GM23338 (cell line): ENCODE data around the gene NXPH4. TPM values are rescaled to one million over a fixed set of nuclear protein-coding genes. Genes with fewer than 3 reads are reported as not detected.

Experiments used
- ATAC-seq: fragments of 200-7000 bp; cut with Tn5 transposase; 3 replicates; pipeline ENCODE4 v1.9.1; 2020
- DNase-seq: peaks from one replicate; pipeline ENCODE4 v3.0.0-alpha.2; 2015; ENCODE audit warnings: low spot score
- H2AFZ ChIP-seq: fragments of 200-600 bp; sonication (generic); 2 replicates; pipeline ENCODE4 v1.8.0; 2016; ENCODE audit warnings: antibody characterized with exemption, mild to moderate bottlenecking, moderate library complexity
- H3F3A ChIP-seq: fragments of 200-600 bp; sonication (generic); replicated peaks from 2 replicates; pipeline ENCODE4 v1.8.0; 2017; ENCODE audit warnings: antibody characterized with exemption, mixed run types, low read depth
- H3K27ac ChIP-seq: fragments of 200-600 bp; sonication (generic); 2 replicates; pipeline ENCODE4 v1.6.1; 2016; ENCODE audit warnings: low read depth
- H3K27me3 ChIP-seq: fragments of 200-600 bp; sonication (generic); 2 replicates; pipeline ENCODE4 v1.8.0; 2016; ENCODE audit warnings: mild to moderate bottlenecking, mixed run types, moderate library complexity; ENCODE audit not compliant: insufficient read depth
- H3K36me3 ChIP-seq: fragments of 200-600 bp; sonication (generic); 2 replicates; pipeline ENCODE4 v1.8.0; 2016; ENCODE audit warnings: mild to moderate bottlenecking; ENCODE audit not compliant: insufficient read depth
- H3K4me1 ChIP-seq: fragments of 200-600 bp; sonication (generic); 2 replicates; pipeline ENCODE4 v1.8.0; 2016; ENCODE audit warnings: mild to moderate bottlenecking, moderate library complexity; ENCODE audit not compliant: insufficient read depth
- H3K4me2 ChIP-seq: fragments of 200-600 bp; sonication (generic); 2 replicates; pipeline ENCODE4 v1.7.1; 2017; ENCODE audit warnings: mixed run types
- H3K4me3 ChIP-seq: fragments of 200-600 bp; sonication (generic); 2 replicates; pipeline ENCODE4 v1.6.1; 2016; ENCODE audit warnings: mixed run types
- H3K79me2 ChIP-seq: fragments of 200-600 bp; sonication (generic); replicated peaks from 2 replicates; pipeline ENCODE4 v1.8.0; 2017; ENCODE audit warnings: mild to moderate bottlenecking; ENCODE audit not compliant: insufficient read depth
- H3K9me2 ChIP-seq: fragments of 200-600 bp; sonication (generic); 2 replicates; pipeline ENCODE4 v1.8.0; 2017; ENCODE audit not compliant: insufficient read depth
- H4K20me1 ChIP-seq: fragments of 200-600 bp; sonication (generic); replicated peaks from 2 replicates; pipeline ENCODE4 v1.8.0; 2017; ENCODE audit warnings: mild to moderate bottlenecking; ENCODE audit not compliant: insufficient read depth
- H3K27ac Mint-ChIP-seq: 2 replicates; pipeline ENCODE4 v1.8.0; 2020; ENCODE audit warnings: inconsistent platforms, mild to moderate bottlenecking, moderate library complexity, mixed read lengths
- H3K27me3 Mint-ChIP-seq: 3 replicates; pipeline ENCODE4 v1.8.0; 2022; ENCODE audit warnings: low read depth, mild to moderate bottlenecking, moderate library complexity, mixed read lengths, inconsistent platforms; ENCODE audit not compliant: insufficient read depth, poor library complexity
- H3K36me3 Mint-ChIP-seq: 3 replicates; pipeline ENCODE4 v1.8.0; 2021; ENCODE audit warnings: low read depth, mild to moderate bottlenecking, inconsistent platforms, moderate library complexity, mixed read lengths
- H3K4me1 Mint-ChIP-seq: 3 replicates; pipeline ENCODE4 v1.8.0; 2020; ENCODE audit warnings: mild to moderate bottlenecking, inconsistent platforms, mixed read lengths
- H3K4me3 Mint-ChIP-seq: 3 replicates; pipeline ENCODE4 v1.8.0; 2021; ENCODE audit warnings: moderate library complexity, mild to moderate bottlenecking, inconsistent platforms, mixed read lengths
- H3K9me3 Mint-ChIP-seq: 3 replicates; pipeline ENCODE4 v1.8.0; 2020; ENCODE audit warnings: moderate library complexity, mild to moderate bottlenecking, inconsistent platforms, mixed read lengths
- CREB1 ChIP-seq: fragments of 250-450 bp; sonication (Bioruptor Pico); IDR thresholded peaks from 2 replicates; pipeline ENCODE4 v1.5.0; 2020; ENCODE audit warnings: low read depth, mild to moderate bottlenecking, moderate library complexity
- CTCF ChIP-seq, 2 experiments: fragments of 200-600 bp in 1 of 2; sonication (generic) in 1 of 2; conservative IDR thresholded peaks; 2 replicates each; pipeline versions ENCODE4 v1.5.1 to v1.6.1; 2016 to 2017; ENCODE audit warnings: antibody characterized with exemption in 2 of 2, low read depth in 2 of 2, mild to moderate bottlenecking in 2 of 2, moderate library complexity in 1 of 2
- EZH2 ChIP-seq: fragments of 200-600 bp; sonication (generic); IDR thresholded peaks from one replicate; pipeline ENCODE4 v1.8.0; 2017; ENCODE audit warnings: antibody characterized with exemption, mild to moderate bottlenecking, low read depth; ENCODE audit not compliant: unreplicated experiment
- EZH2phosphoT487 ChIP-seq: fragments of 200-600 bp; sonication (generic); IDR thresholded peaks from one replicate; pipeline ENCODE4 v1.8.1; 2018; ENCODE audit warnings: antibody characterized with exemption; ENCODE audit not compliant: unreplicated experiment
- JUNB ChIP-seq: IDR thresholded peaks from one replicate; pipeline ENCODE4 v1.6.1; 2016; ENCODE audit warnings: antibody characterized with exemption; ENCODE audit not compliant: unreplicated experiment
- NANOG ChIP-seq: IDR thresholded peaks from 2 replicates; pipeline ENCODE4 v1.6.1; 2016; ENCODE audit warnings: antibody characterized with exemption, borderline replicate concordance
- STAT1 ChIP-seq: IDR thresholded peaks from one replicate; pipeline ENCODE4 v1.6.1; 2016; ENCODE audit warnings: antibody characterized with exemption; ENCODE audit not compliant: unreplicated experiment
- ZNF114 ChIP-seq: fragments of 250-450 bp; sonication (Bioruptor Pico); IDR thresholded peaks from 2 replicates; pipeline ENCODE4 v1.5.0; 2020; ENCODE audit warnings: mild to moderate bottlenecking, moderate library complexity
- ZNF331 ChIP-seq: fragments of 250-450 bp; sonication (Bioruptor Pico); IDR thresholded peaks from 2 replicates; pipeline ENCODE4 v1.5.0; 2020; ENCODE audit warnings: low read depth, mild to moderate bottlenecking, moderate library complexity
- ZNF462 ChIP-seq: fragments of 250-450 bp; sonication (Bioruptor Pico); IDR thresholded peaks from 2 replicates; pipeline ENCODE4 v1.5.0; 2020; ENCODE audit warnings: mild to moderate bottlenecking, moderate library complexity
- polyA plus RNA-seq: library from polyadenylated mRNA; unstranded; fragments of >200 nt; fragmentation: Nextera tagmentation; extraction: Ambion mirVana; gene quantifications from 2 replicates; pipeline ENCODE4 v1.2.1, GENCODE V29; 2016
- total RNA-seq: library from RNA; depleted of rRNA; stranded (reverse); fragments of >200 nt; shearing (Covaris generic); gene quantifications from 2 replicates; pipeline ENCODE4 v1.2.3, GENCODE V29; 2014

Gene NXPH4
- total and polyA plus RNA-seq, 2 experiments from 2014 or later: 0.89 to 1.5 TPM

GRCh38 chr12:57227315-57228115 lies 10.9 kb downstream of the NXPH4 start:
- Histone ChIP-seq H3K36me3 (peaks cover 9% of the 10 kb centered on the region; the same call in 1 of the 2 replicates), H3K9me2 (no peaks in the 10 kb centered on the region), H3K27me3 (peaks cover 66% of the 10 kb centered on the region), H4K20me1 (peaks cover 18% of the 10 kb centered on the region), H3K27ac (no peak overlapping the region), H3F3A (peaks cover 42% of the 10 kb centered on the region), H3K4me3 (peak overlapping the region; percentile 61), H2AFZ (peak overlapping the region; percentile 19; the same call in 1 of the 2 replicates), H3K4me2 (peak overlapping the region; percentile 87), H3K79me2 (peaks cover 25% of the 10 kb centered on the region), H3K4me1 (peaks cover 52% of the 10 kb centered on the region)
- ATAC-seq (no peak), DNase-seq (peak; percentile 65)
- TF ChIP-seq JUNB (no peak), CREB1 (CRISPR knock-in tag) (no peak)
- Mint-ChIP-seq H3K4me1 (peaks cover 63% of the 10 kb centered on the region), H3K36me3 (peaks cover 32% of the 10 kb centered on the region), H3K4me3 (peak overlapping the region; percentile 76), H3K27me3 (peaks cover 66% of the 10 kb centered on the region), H3K27ac (no peak overlapping the region), H3K9me3 (no peaks in the 10 kb centered on the region; the same call in 2 of the 3 replicates)

DNA sequence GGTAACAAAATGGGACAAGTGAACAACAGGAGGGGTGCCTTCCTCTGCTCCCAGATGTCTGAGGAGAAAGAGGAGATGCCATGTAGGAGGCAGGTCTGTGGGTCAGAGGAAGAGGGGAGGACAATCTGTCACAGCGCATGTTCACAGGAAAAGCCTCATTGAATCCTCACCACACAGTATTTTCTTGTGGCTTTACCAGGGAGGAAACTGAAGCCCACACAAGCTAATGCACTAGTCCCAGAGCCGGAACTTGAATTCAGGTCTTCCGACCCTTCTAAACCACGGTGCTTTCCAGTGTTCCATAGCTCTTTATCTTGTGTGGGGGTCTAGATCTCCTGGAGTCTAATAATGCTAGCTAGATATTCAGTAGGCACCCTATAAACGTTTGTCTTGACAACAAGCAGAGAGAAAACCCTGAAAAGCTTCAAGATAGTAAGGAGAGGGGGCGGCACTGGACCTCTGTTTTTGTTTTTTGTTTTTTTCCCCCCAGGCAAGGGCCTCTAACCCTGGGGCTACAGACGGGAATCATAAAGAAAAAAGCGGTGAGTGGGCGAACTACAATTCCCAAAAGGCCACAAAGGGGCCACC lies 12.5 kb downstream of the NXPH4 start:
- ATAC-seq: no peak
- Mint-ChIP-seq H3K27me3 (peaks cover 60% of the 10 kb centered on the region), H3K4me1 (peaks cover 62% of the 10 kb centered on the region), H3K4me3 (peak overlapping the region; percentile 97), H3K9me3 (no peaks in the 10 kb centered on the region; the same call in 2 of the 3 replicates), H3K36me3 (peaks cover 48% of the 10 kb centered on the region), H3K27ac (peak overlapping the region; percentile 100)
- peaks cover 23% of the 10 kb centered on the region for H3K36me3 ChIP-seq
- H3K27me3 ChIP-seq: peaks cover 55% of the 10 kb centered on the region
- peaks cover 25% of the 10 kb centered on the region for H3K79me2 ChIP-seq
- H3K4me2 ChIP-seq: peak overlapping the region; percentile 100
- peaks cover 28% of the 10 kb centered on the region for H4K20me1 ChIP-seq
- peak overlapping the region; percentile 95 for H3K4me3 ChIP-seq
- H3K4me1 ChIP-seq: peaks cover 39% of the 10 kb centered on the region
- H2AFZ ChIP-seq: peak overlapping the region; percentile 77; the same call in 1 of the 2 replicates
- no peak for DNase-seq
- no peak overlapping the region for H3K27ac ChIP-seq
- peaks cover 51% of the 10 kb centered on the region for H3F3A ChIP-seq
- H3K9me2 ChIP-seq: no peaks in the 10 kb centered on the region
- TF ChIP-seq EZH2: no peak
- TF ChIP-seq CTCF (conservative IDR thresholded peaks at IDR 0.05; ENCODE audit: low read depth in 2 of 2): no peak
- no peak for TF ChIP-seq CREB1 (CRISPR knock-in tag)
- TF ChIP-seq STAT1: no peak
- TF ChIP-seq ZNF331 (CRISPR knock-in tag): no peak
- no peak for TF ChIP-seq JUNB
- TF ChIP-seq EZH2phosphoT487: no peak
- no peak for TF ChIP-seq ZNF114 (CRISPR knock-in tag)
- no peak for TF ChIP-seq NANOG
- no peak for TF ChIP-seq ZNF462 (CRISPR knock-in tag)
